Measurements from ENCODE around the gene E2F3. TPM values are rescaled to one million over a fixed set of nuclear protein-coding genes. Genes with fewer than 3 reads are reported as not detected.

Gene E2F3
- 10 to 100 TPM; 17.9 to 21.5 (median 20.5) TPM for polyA plus RNA-seq (ENCODE audit: insufficient read length in 4 of 4)

DNA sequence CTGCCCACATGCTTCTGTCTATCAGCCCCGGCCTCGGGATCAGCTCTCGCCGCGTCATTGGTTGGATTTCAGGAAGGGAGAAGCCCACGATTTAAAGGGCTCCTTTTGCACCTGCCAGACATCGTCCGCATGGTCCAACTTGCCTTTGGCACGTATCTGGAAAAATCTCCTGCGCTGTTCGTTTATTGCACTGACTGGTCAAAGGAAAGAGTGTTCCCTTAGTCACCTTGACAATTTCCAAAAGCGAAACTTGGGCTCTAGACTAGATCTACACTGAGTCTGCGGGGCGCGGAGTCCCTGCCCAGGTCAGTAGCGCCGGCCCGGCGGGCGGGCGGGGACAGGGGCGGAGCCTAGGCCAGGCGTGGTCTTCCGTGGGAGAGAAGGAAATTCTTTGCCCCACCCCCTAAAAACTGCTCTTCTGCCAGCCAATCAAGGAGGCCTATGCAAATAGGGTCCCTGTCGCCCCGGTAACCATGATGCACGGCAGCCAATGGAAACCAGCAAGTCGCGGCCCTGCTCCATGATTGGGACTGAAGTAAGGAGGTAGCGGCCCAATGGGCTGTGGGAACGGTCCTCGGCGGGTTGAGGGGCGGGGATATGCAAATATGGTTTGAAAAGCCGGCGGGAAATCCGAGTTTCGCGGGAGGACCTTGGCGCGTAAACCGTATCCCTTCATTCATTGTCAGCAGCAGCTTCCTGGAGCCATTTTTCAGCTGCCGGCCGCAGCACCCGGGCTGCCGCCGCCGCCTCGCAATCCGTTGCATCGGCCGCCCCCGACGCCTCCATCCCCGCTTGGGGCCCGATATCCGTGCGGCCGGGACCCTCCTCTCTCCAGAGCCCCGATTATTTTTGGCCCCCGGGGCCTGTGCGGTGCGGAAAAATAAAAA, at the start of gene E2F3:
Gene E2F3, plus strand, starts transcription at position 675 of the 887 bp plus-strand sequence. CDS start 354 bp downstream, outside the sequence.
- DNase-seq (ENCODE audit: low read depth in 4 of 4, low spot score in 3 of 4), result peak; percentile 96 to 99 (median 99)

- no peak for DNase-seq (ENCODE audit: low read depth in 4 of 4, low spot score in 3 of 4)
Observed at GRCh38 chr6:20352346-20352745, 49.3 kb upstream of the E2F3 start.

DNA sequence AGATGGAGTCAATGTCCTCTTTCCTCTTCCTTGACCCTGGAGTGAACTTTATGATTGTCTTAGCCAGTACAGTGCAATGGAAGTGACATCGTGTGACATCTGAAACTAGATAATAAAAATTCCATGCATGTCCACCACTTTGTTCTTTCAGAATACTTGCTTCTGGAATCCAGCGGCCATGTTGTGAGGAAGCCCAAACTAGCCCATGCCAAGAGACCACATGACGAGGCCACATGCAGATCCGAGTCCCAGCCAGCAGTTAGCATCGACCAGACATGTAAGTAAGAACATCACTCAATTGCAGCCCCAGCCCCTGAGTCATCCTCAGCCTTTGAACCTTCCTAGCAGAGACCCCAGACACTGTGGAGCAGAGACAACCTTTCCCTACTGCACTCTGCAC, 48.5 kb upstream of the E2F3 start:
- DNase-seq (ENCODE audit: low read depth in 4 of 4, low spot score in 3 of 4), result no peak

DNA sequence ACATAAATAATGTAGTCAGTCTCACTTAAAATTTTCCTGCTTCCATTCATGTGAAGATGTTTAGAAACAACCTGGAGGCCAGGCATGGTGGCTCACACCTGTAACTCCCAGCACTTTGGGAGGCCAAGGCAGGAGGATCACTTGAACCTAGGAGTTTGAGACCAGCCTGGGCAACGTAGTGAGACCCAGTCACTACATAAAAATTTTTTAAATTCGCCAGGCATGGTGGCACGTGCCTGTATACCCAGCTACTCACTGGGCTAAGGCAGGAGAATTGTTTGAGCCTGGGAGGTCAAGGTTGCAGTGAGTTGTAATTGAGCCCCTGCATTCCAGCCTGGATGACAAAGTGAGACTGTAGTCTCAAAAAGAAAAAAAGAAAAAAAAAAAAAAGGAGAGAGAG, 47.3 kb upstream of the E2F3 start:
- no peak for DNase-seq (ENCODE audit: low read depth in 4 of 4, low spot score in 3 of 4)

DNA sequence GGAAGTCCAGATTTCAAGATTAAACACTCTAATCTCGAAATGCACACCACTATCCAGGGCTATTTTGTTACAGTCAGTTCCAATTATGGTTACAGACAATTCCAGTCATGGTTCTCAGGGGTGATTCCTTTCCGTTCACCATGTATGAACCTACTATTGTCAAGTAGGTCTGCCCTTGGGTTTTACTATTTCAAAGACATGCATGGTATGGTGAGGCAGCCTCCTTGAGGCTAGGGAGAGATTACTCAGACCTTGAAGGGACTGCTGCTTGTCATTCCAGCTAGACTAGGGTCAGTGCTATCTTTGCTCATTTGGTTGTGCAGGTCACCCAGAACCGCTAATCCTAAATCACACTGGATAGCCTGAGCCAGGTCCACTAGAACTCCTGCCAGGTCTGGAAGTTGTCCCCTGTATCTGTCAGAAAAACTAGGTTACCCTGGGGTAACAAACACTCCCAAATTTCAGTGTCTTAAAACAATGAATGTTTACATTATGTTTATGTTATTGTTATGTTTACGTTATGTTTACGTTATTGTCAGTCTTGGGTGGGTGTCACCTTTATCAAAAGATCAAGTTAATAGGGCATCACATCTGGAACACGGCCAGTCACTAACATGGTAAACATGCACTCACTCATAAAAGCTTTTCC, 41.1 kb upstream of the E2F3 start:
- no peak for DNase-seq (ENCODE audit: low read depth in 4 of 4, low spot score in 3 of 4)

DNA sequence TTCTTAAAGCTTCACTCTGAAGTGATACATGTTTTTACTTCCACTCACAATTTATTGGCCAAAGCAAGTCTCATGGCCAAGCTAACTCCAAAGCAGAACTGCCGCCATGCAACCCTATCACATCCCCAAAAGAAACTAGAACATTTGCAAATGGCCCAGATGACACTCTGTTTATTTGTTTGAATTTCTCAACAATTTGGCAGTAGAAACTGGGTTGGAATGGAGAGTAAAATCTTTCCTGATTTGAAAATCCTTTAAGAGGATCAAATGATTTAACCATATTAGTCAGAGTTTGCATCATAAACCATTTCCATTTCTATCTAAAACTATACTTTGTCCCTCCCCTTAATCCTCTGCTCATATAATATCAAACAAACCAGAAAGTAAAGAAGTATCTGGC, 39.1 kb upstream of the E2F3 start:
- no peak for DNase-seq (ENCODE audit: low read depth in 4 of 4, low spot score in 3 of 4)

DNA sequence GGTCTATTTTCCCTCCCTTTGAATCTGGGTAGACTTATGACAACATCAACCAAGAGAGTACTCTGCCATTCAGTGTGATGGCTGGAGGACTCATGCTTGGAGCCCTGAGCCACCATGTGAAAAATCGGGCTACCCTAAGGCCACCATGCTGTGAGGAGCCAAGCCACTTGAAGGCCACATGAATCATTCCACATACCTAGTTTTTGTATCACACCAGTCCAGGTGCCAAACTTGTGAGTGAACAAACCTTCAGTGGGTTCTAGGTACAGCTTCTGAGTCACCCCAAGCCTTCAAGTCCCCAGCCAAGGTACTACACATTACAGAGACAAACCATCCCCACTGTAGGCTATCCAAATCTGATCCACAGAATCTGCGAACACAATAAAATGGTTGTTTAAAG, 37.4 kb upstream of the E2F3 start:
- no peak for DNase-seq (ENCODE audit: low read depth in 4 of 4, low spot score in 3 of 4)

GRCh38 chr6:20365456-20365855, 36.2 kb upstream of the E2F3 start:
- no peak for DNase-seq (ENCODE audit: low read depth in 4 of 4, low spot score in 3 of 4)

- no peak for DNase-seq (ENCODE audit: low read depth in 4 of 4, low spot score in 3 of 4)
Observed at GRCh38 chr6:20366082-20366830, 35.4 kb upstream of the E2F3 start.

- no peak for DNase-seq (ENCODE audit: low read depth in 4 of 4, low spot score in 3 of 4)
Observed at GRCh38 chr6:20367743-20368485, 33.8 kb upstream of the E2F3 start.

- no peak for DNase-seq (ENCODE audit: low read depth in 4 of 4, low spot score in 3 of 4)
Observed at GRCh38 chr6:20370393-20370792, 31.3 kb upstream of the E2F3 start.

DNA sequence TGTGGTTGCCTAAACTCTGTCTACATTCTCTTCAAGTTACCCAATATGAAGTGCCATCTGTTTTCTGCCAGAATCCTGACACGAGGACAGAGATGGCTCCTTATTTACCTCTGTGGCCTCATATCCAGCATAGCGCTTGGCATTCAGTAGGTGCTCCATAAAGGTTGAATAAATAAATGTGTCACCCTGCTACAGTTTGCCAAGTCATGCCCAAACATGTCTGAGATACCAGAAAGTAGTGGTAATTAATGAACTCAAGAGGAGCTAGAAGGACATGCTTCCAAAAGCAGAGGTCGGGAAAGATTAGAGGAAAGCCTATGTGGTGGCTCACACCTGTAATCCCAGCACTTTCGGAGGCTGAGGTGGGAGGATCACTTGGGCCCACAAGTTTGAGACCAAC, 30.9 kb upstream of the E2F3 start:
- DNase-seq (ENCODE audit: low read depth in 4 of 4, low spot score in 3 of 4), result no peak

GRCh38 chr6:20375436-20375835, 26.2 kb upstream of the E2F3 start:
- DNase-seq (ENCODE audit: low read depth in 4 of 4, low spot score in 3 of 4), result no peak

DNA sequence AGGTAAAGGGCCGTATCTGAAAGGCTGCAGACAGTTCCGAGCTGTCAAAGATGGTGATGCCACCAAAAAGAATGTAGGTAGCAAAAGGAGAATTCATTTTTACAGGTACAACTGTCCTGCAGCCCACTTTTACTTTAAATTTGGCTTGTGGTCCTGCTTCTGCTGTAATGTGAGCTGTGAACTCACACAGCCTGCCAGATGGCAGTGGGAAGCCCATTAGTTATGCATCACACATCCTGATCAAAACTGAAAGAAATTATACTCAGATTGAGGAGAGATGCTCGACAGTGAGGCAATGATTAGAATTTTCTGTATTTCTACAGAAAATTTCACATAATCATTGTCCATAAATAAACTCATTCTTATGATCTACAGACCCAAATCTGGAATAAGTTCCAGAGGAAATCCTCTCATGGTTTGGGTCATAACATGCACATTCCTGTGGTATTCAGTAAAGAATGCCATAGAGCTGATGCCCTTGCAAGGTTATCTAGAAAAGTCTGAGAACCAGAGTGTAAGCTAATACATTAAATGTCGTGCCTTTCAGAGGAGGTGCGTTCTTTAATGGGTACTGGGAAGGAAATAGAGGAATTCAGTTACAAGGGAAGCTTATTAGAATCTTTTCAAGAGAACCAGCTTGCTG, 23.9 kb upstream of the E2F3 start:
- DNase-seq (ENCODE audit: low read depth in 4 of 4, low spot score in 3 of 4), result peak in 2 of 4 donors; percentile 5 to 6

- no peak for DNase-seq (ENCODE audit: low read depth in 4 of 4, low spot score in 3 of 4)
Observed at GRCh38 chr6:20379231-20379630, 22.4 kb upstream of the E2F3 start.

DNA sequence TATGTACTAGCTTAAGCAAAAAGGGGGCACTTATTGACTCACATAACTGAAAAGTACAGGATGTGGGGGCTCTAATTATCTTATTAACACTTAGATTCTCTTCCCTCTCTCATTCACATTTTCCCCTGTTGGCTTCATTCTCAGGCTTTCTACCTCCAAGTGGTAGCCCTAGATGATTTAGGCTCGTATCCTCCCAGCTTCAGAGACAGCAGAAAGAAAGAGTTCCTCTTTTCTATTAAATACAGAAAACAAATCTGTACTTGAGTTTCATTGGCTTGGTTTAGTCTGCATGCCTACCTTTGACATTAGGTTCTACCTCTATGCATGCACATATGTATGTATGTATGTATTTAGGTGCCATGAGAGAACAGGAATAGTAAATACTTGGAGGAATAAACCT, 15.5 kb upstream of the E2F3 start:
- no peak for DNase-seq (ENCODE audit: low read depth in 4 of 4, low spot score in 3 of 4)

DNA sequence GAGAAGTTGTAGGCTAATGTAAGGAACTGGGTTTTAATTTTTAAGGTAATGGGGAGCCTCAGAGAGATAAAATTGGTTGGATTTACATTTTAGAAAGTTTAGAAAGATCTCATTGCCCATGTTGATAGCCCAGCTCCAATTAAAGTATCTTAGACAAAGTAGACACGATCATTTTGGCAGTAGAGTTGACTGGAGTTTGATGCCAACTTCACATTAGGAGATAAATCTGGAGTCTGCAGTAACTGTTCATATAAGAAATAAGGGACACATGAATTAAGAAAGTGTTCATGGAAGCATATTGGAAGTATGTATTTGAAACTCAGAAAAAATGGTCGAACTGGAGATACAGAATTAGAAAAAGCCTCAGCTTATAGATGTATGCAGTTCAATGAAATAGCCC, 12.6 kb upstream of the E2F3 start:
- no peak for DNase-seq (ENCODE audit: low read depth in 4 of 4, low spot score in 3 of 4)

DNA sequence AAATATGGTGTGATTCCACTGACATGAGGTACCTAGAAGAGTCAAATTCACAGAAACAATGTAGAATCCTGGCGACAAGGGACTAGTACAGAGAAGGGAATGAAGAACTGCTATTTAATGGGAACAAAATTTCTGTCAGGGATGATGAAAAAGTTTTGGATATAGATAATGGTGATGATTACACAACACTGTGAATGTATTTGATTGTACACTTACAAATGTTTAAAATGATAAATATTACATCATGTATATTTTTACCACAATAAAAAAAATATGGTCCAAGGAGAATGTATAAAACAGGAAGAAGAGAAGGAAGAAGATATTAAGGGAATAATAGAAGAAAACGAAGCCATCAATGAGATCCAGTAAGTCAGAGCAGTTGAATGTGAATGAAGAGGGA, 8.4 kb upstream of the E2F3 start:
- DNase-seq (ENCODE audit: low read depth in 4 of 4, low spot score in 3 of 4), result no peak

- DNase-seq (ENCODE audit: low read depth in 4 of 4, low spot score in 3 of 4), result no peak
Observed at GRCh38 chr6:20399518-20399917, 2.2 kb upstream of the E2F3 start.

Data from right renal pelvis (tissue), 4 donors.